HepG2 (cell line): ENCODE measurements around the gene ENTPD7. TPM values are rescaled to one million over a fixed set of nuclear protein-coding genes. Genes with fewer than 3 reads are reported as not detected.

ENCODE experiments used
- ATAC-seq: fragments of 200-7000 bp; cut with Tn5 transposase; 3 replicates; pipeline ENCODE4 v1.9.1; 2020; ENCODE audit warnings: mild to moderate bottlenecking, moderate library complexity
- BruUV-seq: library from RNA; stranded (reverse); fragments of 400-500 nt; replicated peaks from 2 replicates; lab custom pipeline; 2021; lab: Mats Ljungman, UMichigan
- CTCF ChIA-PET: fragments of 300-600 bp; formaldehyde crosslinking; extraction: SDS; loops from one replicate; lab custom pipeline; 2021; ENCODE audit warnings: low total read pairs, inconsistent platforms, low intra/inter-chr PET ratio; lab: Yijun Ruan, JAX
- POLR2A ChIA-PET: fragments of 350-600 bp; sonication (Branson Sonifier 250); formaldehyde crosslinking; loops from one replicate; lab custom pipeline; 2020; ENCODE audit warnings: antibody characterized with exemption, inconsistent platforms; lab: Yijun Ruan, JAX
- DNase-seq: peaks from one replicate; pipeline ENCODE4 v3.0.0-alpha.2; 2015; ENCODE audit warnings: low spot score
- FAIRE-seq: peaks from 3 replicates; lab custom pipeline; 2011; peaks lifted over from hg19 to GRCh38; lab: Jason Lieb, UNC
- H2AFZ ChIP-seq: one replicate; pipeline ENCODE4 v1.6.1; 2011; ENCODE audit warnings: low read length, inconsistent platforms
- H3K27ac ChIP-seq: fragments of 300-600 bp; 3 replicates; pipeline ENCODE4 v1.8.0; 2011; ENCODE audit warnings: mixed run types, mild to moderate bottlenecking, mixed read lengths, low read length, inconsistent platforms; ENCODE audit not compliant: insufficient read depth; ENCODE audit errors: extremely low read length
- H3K27me3 ChIP-seq, 2 experiments: fragments of 200-600 bp in 1 of 2; 2 replicates in 1 of 2; 3 replicates in 1 of 2; pipeline versions ENCODE4 v1.6.0 to v1.8.0; 2011; ENCODE audit warnings: low read length in 2 of 2, mild to moderate bottlenecking in 2 of 2, moderate library complexity in 2 of 2, inconsistent platforms in 1 of 2; ENCODE audit not compliant: insufficient read depth in 2 of 2, control insufficient read depth in 1 of 2
- H3K36me3 ChIP-seq, 2 experiments: fragments of 200-600 bp in 1 of 2; replicated peaks in 1 of 2; 2 replicates in 1 of 2; 3 replicates in 1 of 2; pipeline versions ENCODE4 v1.5.1 to v1.8.0; 2011; ENCODE audit warnings: low read length in 2 of 2, inconsistent platforms in 1 of 2; ENCODE audit not compliant: insufficient read depth in 2 of 2, control insufficient read depth in 1 of 2
- H3K4me1 ChIP-seq: 2 replicates; pipeline ENCODE4 v1.5.1; 2012; ENCODE audit warnings: low read length, inconsistent platforms; ENCODE audit not compliant: insufficient read depth
- H3K4me2 ChIP-seq: 2 replicates; pipeline ENCODE4 v1.6.0; 2011; ENCODE audit warnings: low read depth, low read length, inconsistent platforms
- H3K4me3 ChIP-seq, 3 experiments: fragments of 200-600 bp in 1 of 3; sonication (generic), shearing (Covaris generic) in 1 of 3; replicated peaks in 1 of 3; 2 replicates each; pipeline ENCODE4 v1.5.1; 2011 to 2016; ENCODE audit warnings: low read length in 3 of 3, inconsistent platforms in 2 of 3, low read depth in 2 of 3, mild to moderate bottlenecking in 2 of 3, control low read depth in 1 of 3, mixed read lengths in 1 of 3; ENCODE audit not compliant: insufficient read depth in 1 of 3
- H3K79me2 ChIP-seq: one replicate; pipeline ENCODE4 v1.6.1; 2011; ENCODE audit warnings: low read length, inconsistent platforms; ENCODE audit not compliant: insufficient read depth
- H3K9ac ChIP-seq: 2 replicates; pipeline ENCODE4 v1.6.0; 2011; ENCODE audit warnings: mild to moderate bottlenecking, low read depth, low read length, inconsistent platforms; ENCODE audit not compliant: insufficient read depth
- H3K9me3 ChIP-seq: 2 replicates; pipeline ENCODE4 v1.5.1; 2012; ENCODE audit warnings: mild to moderate bottlenecking, low read length
- H4K20me1 ChIP-seq: 2 replicates; pipeline ENCODE4 v1.6.0; 2011; ENCODE audit warnings: inconsistent platforms, mild to moderate bottlenecking, low read length, moderate library complexity; ENCODE audit not compliant: insufficient read depth
- RCOR2 ChIP-seq: IDR thresholded peaks from 2 replicates; pipeline ENCODE4 v1.6.1; 2016; ENCODE audit warnings: missing biosample characterization, missing genetic modification reagents
- SP5 ChIP-seq: IDR thresholded peaks from 2 replicates; pipeline ENCODE4 v1.6.1; 2016; ENCODE audit warnings: low read depth, borderline replicate concordance
- U2AF2 ChIP-seq: fragments of 200-400 bp; formaldehyde crosslinking; IDR thresholded peaks from 2 replicates; pipeline ENCODE4 v1.6.1; 2017; ENCODE audit warnings: low read depth, mild to moderate bottlenecking, low read length
- ZNF543 ChIP-seq: sonication (generic); formaldehyde crosslinking; IDR thresholded peaks from 2 replicates; pipeline ENCODE4 v1.4.0; 2020; ENCODE audit warnings: mild to moderate bottlenecking, missing genetic modification reagents
- ZNF547 ChIP-seq: sonication (generic); formaldehyde crosslinking; IDR thresholded peaks from 2 replicates; pipeline ENCODE4 v1.5.1; 2020; ENCODE audit warnings: mild to moderate bottlenecking, missing genetic modification reagents
- ZNF605 ChIP-seq: sonication (generic); formaldehyde crosslinking; IDR thresholded peaks from 2 replicates; pipeline ENCODE4 v1.8.0; 2022; ENCODE audit warnings: mild to moderate bottlenecking, missing genetic modification reagents
- ZNF615 ChIP-seq: sonication (generic); formaldehyde crosslinking; IDR thresholded peaks from 2 replicates; pipeline ENCODE4 v1.5.0; 2020; ENCODE audit warnings: mild to moderate bottlenecking, missing genetic modification reagents, borderline replicate concordance
- ZNF710 ChIP-seq: sonication (generic); formaldehyde crosslinking; IDR thresholded peaks from 2 replicates; pipeline ENCODE4 v1.5.0; 2020; ENCODE audit warnings: mild to moderate bottlenecking, missing genetic modification reagents, borderline replicate concordance
- ZNF737 ChIP-seq: sonication (generic); formaldehyde crosslinking; IDR thresholded peaks from 2 replicates; pipeline ENCODE4 v1.5.0; 2020; ENCODE audit warnings: missing genetic modification reagents, mild to moderate bottlenecking, borderline replicate concordance
- WGBS: methylation state at CpG from one replicate; pipeline ENCODE4 v1.1.6; 2017; ENCODE audit warnings: low lambda C conversion rate; 5-methylcytosine and 5-hydroxymethylcytosine counted together
- in situ Hi-C: cut with HindIII; loops from 2 replicates; pipeline ENCODE4 v1.10.0; 2017; ENCODE audit warnings: low pct_unique_long_range_greater_than_20kb; ENCODE audit not compliant: extremely low pct_ligation_motif_present
- intact Hi-C: fragments of 100-400 bp; cut with micrococcal nuclease; formaldehyde crosslinking; loops from one replicate; pipeline ENCODE4 v1.10.0; 2022; ENCODE audit not compliant: unreplicated experiment
- polyA plus RNA-seq, 8 experiments: library from polyadenylated mRNA; depleted of rRNA in 3 of 8; stranded (reverse) in 7 of 8; unstranded in 1 of 8; fragments of >200 nt; fragmentation: Illumina TruSeq in 4 of 8; extraction: Trizol in 4 of 8; gene quantifications; 2 replicates each; pipeline versions ENCODE4 v1.2.1 to v1.2.3, GENCODE V29; 2011 to 2016; ENCODE audit warnings: low read depth in 4 of 8, missing spikeins in 1 of 8, mixed read lengths in 1 of 8; ENCODE audit not compliant: insufficient read depth in 1 of 8
- total RNA-seq, 5 experiments: library from RNA; depleted of rRNA; stranded (reverse); fragments of >200 nt; fragmentation: Illumina TruSeq; extraction: Trizol; gene quantifications; 2 replicates each; pipeline ENCODE4 v1.2.3, GENCODE V29; 2016; ENCODE audit warnings: low read depth in 1 of 5

The ENTPD7 gene
- total and polyA plus RNA-seq, 2 of the 13 experiments (the other 11 are each of a cell fraction or from before 2014, with no cell fraction given), result 7.6 to 36.5 TPM

GRCh38 chr10:99748823-99749451 lies 89.6 kb downstream of the ENTPD7 start:
- in situ Hi-C loops, result no loop called here
- DNase-seq (no peak), FAIRE-seq (no peak), ATAC-seq (no peak)
- Histone ChIP-seq H3K9ac (no peak overlapping the region), H3K4me2 (no peak overlapping the region), H2AFZ (no peak overlapping the region), H4K20me1 (no peaks in the 10 kb centered on the region), H3K79me2 (peaks cover 2% of the 10 kb centered on the region), H3K27ac (no peak overlapping the region), H3K4me1 (peaks cover 17% of the 10 kb centered on the region), H3K9me3 (no peaks in the 10 kb centered on the region), H3K27me3 (no peaks in the 10 kb centered on the region), H3K36me3 (peaks cover 3 to 66% of the 10 kb centered on the region in 2 experiments; a peak in 4 of 5 replicates), H3K4me3 (no peak overlapping the region)
- TF ChIP-seq ZNF737 (CRISPR knock-in tag) (no peak), RCOR2 (CRISPR knock-in tag) (no peak), ZNF615 (CRISPR knock-in tag) (no peak), U2AF2 (no peak), SP5 (CRISPR knock-in tag) (no peak), ZNF605 (no peak), ZNF543 (CRISPR knock-in tag) (no peak), ZNF710 (CRISPR knock-in tag) (no peak), ZNF547 (CRISPR knock-in tag) (no peak)
- 96% methylated on average over 2 of the region's 2 CpGs for WGBS
- BruUV-seq, result no TSS peak
- POLR2A ChIA-PET, result interaction anchor here (1.4 kb wide), 1 partner anchor 16 kb away, joined by 5 read pairs; the partner anchor contains the start of genes COX15 and CUTC
- CTCF ChIA-PET, result no interaction called here
- intact Hi-C loops, result no loop called here
